NCI-H1436 (cell line): Measurements from ENCODE around the gene TNRC6A.
"Not testable (repeated sequence)": the region's sequence is repeated elsewhere in the genome, so short reads cannot be mapped to it uniquely, and the experiment has no call there.

Experiments used
- DNase-seq: peaks from one replicate; lab custom pipeline; 2025; lab: John Stamatoyannopoulos, UW

The TNRC6A gene

DNA sequence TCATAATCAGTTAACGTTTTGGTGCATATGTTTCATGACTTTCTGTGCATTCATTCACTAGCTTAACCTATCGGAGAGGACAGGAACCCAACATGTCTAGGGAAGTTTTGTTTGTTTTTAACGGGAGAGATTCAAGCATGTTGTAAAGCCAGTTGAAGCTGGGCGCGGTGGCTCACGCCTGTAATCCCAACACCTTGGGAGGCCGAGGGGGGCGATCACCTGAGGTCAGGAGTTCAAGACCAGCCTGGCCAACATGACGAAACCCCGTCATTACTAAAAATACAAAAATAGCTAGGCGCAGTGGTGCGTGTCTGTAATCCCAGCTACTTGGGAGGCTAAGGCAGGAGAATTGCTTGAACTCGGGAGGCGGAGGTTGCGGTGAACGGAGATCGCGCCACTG is 1.4 kb upstream of the TNRC6A start:
- DNase-seq = no peak

DNA sequence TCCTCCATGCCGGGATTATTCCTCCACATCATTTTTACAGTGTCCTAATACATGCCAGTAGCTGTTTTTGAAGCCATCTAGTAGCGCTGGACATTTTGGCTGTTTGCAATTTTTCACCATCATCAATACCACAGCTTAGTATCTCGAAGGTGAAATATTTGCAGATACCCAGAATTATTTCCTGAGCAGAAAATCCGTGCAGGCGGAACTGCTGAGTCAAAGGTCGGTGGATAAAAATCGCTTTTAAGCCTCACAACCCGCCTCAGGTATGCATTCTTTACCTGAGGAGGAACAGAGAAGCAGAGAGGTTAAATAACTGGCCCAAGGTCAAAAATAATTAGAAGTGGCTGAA is 584 bp upstream of the TNRC6A start:
- DNase-seq = no peak

DNA sequence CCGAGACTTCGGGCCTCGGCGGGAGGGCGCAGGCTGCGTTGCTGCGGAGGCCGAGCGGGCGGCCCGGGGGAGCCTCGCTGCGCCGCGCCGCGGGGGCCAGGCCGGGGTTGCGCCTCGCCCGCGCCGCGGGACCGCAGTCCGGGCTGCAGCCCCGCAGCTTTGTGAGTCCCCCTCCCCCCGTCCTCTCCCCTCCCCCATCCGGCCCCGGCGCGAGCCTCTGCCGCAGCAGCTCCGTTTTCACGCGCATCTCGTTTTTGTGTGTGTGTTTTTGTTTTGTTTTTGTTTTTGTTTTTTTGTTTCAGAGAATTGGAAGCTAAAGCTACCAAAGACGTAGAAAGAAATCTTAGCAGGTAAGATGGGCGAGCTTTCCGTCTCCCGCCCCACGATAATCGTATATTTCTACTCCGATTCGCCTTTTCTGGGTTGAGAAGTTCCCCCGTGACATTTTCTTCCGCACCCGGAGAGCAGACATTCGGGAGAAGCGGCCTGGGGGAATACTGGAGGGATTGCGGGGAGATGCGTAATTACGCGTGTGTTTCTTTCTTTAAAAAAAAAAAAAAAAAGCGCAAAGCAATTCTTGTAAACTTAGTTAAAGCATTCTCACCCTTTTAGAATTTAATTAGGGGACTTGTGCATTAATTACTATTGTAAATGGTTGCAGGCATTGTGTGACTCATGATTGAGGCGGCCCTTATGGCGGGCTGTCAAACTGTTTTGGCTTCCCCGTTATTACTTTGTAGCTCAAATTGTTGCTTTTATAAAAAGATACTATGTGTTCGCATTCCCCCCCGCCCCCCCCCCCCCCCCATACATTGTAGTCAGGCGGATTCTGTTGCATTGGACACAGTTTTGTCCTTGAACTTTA is 732 bp downstream of the TNRC6A start:
- no peak for DNase-seq

DNA sequence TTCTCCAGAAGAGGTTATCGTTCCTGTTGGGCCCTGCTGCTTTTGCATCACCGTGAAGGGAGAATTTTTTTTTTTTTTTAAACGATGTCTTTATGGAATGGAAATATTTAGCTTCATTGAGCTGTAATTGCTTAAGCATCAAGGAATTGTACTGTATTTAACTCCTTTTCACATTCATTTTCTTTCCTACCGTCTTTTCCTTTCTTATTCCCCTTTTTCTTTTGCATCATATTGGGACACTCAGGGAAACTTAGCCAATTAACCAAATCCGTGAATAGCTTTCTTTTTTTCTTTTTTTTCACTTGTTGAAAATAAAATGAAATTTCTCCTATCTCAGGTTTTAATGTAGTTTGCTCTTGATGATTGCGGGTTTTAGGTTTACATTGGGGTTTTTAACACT is 1.5 kb downstream of the TNRC6A start:
- no peak for DNase-seq

DNA sequence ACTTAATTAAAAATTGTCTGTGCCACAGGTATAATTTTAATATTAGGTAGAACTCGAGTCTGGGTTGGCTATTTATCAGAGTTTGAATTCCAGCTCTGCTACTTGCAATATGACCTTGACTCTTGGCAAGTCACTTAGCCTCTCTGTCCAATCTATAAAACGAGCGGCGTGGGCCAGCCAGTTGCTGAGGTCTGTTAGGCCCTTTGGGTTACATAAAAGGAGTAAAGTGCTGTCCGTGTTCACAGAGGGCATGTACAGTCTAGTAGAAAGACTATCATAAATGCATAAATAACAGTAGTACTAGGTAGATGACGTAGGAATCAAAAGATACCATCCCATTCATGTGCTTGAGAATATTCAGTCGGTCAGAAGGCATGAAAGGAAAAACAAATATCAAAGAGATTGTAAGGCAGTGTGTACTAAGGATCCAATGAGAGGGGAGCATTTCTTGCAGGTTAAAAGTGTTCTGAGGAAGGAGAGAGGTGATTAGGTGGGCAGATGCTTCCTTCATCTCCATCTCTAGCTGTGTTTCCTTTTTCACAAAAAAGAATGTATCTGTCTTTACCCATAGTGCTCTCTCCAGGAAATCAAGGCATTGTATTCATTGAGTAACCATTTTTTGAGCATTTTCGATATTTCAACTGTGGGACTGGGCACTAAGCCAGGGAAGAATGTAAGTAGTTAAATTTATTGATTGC is 2.4 kb downstream of the TNRC6A start:
- no peak for DNase-seq

DNA sequence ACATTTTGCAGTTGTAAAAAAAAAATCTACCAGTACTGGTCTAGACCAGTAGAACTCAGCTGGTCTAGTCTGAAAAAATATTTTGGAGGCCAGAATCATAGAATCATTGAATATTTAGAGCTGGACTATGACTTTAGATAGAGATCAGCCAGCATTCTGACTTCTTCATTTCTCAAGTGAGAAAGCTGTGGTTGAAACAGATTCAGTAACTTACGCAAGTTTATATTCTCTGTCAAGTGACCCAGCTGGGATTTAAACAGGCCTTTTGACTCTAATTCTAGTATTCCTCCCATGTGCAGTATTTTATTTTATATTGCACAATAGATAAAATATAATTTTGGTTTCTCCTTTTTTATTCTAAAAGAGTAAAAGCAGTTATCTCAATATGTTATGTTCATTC is 4.9 kb downstream of the TNRC6A start:
- DNase-seq = no peak

DNA sequence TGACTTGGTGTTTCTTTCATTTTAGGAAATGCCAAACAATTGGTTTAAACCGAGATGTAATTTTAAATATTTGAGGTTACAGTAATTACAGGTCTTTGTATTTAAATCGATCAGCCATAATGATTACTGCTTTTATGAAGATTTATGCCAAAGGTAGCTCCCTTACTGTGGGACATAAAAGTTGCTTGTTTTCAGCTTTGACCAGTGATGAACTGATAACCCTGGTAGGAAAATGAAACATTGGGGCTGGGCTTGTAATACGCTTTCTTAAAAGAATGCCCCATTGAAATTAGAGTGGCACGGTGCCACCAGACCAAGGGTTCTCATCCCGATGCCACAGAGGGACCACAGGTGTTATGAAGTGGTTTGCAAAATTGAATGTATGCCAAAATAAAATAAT is 7.3 kb downstream of the TNRC6A start:
- DNase-seq = no peak

DNA sequence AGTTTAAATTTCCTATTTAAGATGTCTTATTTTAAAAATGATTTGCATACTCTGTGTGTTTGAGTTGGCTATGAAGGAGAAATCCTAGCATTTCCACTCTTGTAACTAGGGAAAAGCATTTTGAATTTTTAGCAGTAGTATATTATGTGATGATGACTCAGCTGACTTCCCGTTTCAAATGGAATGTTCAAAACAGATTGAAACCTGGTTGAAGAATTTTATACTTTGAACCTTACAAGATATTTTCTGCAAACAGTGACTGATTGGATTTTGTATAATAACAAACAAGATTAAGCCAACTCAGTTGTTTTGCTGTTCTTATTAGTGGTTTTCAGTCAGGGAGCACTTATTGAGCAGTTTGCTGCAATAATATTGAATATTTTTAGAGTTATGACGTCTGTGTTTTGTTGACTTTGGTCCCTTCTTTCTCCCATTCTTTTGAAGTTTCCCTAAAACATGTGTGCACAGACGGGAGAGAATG is 8.0 kb downstream of the TNRC6A start:
- no peak for DNase-seq

DNA sequence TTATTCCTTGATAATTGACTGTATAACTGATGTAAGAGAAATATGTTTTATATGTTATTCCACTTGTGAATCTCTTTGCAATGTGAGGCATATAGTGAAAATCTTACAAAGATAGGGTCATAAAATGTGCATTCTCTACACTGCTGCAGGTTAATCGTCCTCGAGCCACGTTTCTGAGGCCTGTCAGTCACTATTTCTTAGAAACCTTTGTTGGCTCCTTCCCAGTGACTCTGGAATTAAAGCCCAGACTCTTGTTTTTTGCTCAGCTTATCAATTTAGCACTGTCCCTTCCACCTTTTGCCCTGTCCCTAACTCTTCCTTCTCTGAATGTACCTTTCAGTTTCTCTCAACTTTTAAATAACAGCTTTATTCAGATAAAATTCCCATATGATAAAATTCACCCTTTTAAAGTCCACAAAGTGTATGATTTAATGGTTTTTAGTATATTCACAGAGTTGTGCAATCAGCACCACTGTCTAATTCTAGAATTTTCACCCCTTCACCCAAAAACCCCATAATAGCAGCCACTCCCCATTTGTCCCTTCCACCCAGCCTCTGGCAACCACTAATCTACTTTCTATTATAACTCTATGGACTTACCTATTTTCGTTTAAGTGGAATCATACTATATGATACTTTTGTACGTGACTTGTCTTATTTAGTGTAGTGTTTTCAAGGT is 8.6 kb downstream of the TNRC6A start:
- no peak for DNase-seq

DNA sequence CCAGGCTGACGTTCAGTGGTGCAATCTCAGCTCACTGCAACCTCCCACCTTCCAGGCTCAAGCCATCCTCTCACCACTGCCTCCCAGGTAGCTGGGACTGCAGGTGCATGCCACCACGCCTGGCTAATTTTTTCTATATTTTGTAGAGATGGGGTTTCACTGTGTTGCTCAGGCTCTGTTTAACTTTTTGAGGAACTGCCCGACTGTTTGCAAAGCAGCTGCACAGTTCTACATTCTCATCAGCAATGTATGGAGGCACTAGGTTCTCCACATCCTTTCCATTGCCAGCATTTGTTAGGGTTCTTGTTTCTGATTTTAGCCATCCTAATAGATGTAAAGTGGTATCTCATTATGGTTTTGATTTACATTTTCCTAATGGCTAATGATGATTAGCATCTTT is 9.4 kb downstream of the TNRC6A start:
- DNase-seq = no peak

DNA sequence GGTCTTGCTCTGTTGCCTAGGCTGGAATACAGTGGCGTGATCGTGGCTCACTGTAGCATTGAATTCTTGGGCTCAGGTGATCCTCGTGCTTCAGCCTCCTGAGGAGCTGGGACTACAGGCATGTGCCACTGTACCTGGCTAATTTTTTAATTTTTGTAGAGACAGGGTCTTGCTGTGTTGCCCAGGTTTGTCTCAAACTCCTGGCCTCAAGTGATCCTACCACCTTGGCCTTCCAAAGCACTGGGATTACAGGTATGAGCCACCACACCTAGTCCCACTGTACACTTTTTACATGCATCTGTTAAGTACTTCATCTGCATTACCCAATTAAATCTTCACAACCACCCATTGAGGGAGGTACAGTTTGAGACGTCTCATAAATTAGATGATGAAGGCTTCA is 12.4 kb downstream of the TNRC6A start:
- no peak for DNase-seq

DNA sequence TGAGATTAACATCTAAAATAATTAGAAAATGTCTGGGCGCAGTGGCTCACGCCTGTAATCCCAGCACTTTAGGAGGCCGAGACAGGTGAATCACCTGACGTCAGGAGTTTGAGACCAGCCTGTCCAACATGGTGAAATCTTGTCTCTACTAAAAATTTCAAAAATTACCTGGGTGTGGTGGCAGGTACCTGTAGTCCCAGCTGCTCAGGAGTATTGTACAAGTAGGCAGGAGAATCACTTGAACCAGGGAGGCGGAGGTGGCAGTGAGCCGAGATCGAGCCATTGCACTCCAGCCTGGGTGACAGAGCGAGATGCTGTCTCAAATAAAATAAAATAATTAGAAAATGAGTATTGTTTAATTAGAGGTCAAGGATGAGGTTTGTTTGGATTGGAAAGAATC is 13.2 kb downstream of the TNRC6A start:
- DNase-seq = not testable (repeated sequence)

DNA sequence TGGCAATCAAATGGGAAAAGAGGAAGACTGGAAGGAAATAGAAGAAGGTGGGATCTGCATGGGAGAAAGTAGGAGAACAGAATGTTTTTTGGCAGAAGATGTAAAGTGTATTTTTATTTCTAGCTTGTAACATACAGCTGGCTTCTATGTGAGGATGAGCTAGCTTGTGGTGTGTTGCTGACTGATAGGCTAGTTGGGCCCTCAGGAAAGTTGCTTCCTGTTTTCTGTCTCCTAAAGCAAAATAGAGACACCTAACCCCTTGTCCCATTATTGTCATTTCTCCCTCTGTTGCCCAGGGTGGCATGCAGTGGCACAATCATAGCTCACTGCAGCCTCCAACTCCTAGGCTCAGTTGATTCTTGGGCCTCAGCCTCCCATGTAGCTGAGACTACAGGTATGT is 15.9 kb downstream of the TNRC6A start:
- no peak for DNase-seq

DNA sequence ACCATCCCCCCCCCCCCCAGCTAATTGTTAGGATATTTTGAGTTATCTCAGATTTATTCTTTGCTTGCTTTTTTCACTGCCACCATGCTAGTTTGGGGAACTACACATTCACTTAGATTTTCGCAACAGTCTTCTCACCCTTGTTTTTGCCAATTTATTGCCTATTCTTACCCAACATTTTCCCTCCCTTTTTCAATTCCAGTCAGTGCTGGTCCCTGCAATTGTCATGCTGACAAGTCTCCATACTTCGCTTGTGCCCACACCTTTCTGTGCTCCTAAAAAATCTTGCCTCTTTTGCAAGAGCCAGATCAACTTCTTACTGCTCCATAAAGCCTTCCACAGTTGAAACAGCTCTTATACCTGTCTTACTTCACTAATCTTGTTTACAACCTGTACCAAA is 16.3 kb downstream of the TNRC6A start:
- DNase-seq = no peak

DNA sequence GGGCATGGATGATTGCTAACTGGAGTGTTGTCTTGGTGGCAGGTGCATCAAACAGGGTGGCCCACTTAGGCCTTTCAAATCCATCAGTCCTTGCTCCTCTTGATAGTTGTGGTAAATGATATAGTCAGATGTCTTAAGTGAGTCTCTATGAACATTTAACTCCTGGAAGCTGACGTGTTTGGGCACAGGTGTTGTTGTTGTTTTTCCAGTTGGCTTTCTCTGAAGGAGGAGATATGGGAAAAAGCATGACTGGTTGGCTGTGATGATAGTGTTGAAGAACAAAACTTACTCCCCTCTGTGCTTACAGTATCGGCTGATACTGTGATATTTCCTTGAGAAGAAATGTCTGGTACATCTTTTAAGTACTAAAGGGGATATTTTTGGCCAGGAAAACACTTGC is 18.0 kb downstream of the TNRC6A start:
- DNase-seq = no peak

DNA sequence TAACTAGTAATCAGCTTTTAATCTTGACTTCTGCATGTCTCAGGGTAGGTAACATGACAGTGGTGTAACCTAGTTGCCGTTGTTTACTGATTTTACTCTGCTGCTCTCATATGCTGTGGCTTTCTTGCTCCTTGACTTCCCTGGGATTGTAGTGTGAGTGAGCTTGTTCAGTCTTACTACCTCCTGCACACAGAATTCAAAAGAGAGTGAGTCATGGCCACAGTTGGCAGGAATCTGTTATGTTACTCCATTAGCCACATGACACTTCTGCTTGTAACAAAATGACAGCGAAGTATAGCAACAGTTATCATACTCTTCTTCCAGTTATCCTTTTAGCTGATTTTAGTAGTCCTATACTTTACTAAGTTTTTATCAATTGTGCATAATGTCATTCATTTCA is 18.8 kb downstream of the TNRC6A start:
- no peak for DNase-seq

DNA sequence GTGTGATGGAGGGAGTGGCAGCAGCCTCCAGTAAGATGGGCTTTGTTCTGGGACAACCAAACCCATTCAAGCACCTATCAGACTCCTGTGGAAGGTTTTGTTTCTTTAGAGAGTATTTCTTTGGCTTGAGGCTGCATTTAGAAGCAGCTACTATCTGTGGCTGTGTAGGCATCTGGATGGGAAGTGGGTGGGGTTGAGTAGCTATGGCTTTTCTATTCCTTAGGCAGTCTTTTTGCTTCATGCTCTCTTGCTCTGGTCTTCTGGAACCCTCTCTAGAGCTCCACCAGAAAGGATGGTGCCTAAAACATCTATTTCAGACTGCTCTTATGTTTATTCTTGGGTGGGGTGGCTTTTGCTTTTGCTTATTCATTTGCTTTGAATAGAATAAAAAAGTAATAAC is 19.9 kb downstream of the TNRC6A start:
- DNase-seq = no peak

DNA sequence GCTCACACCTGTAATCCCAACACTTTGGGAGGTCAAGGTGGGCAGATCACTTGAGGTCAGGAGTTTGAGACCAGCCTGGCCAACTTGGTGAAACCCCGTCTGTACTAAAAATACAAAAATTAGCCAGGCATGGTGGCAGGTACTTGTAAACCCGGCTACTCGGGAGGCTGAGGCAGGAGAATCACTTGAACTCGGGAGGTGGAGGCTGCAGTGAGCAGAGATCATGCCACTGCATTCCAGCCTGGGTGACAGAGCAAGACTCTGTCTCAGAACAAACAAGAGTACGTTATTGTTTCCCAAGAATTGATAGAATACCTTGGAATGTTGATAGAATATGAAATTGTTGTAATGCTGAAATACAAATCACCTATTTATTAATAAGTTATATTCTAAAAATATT is 20.4 kb downstream of the TNRC6A start:
- DNase-seq = not testable (repeated sequence)

DNA sequence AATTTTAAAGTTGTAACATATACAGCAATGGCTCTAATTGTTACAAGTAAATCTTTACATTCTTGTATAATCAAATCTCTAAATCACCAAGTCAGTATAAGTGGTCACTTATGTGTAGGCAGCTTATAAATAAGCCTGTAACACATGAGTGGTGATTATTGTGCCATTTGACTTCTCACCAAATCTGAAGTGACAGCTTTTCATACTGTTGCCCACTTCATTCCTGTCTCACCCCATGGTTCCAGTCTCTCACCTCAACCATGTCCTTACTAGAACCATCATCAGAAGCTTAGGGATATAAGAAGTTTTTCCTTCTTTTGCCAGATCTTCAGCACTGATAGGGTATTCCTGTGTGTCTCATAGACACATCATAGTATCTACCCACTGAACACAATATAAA is 23.5 kb downstream of the TNRC6A start:
- DNase-seq = no peak

DNA sequence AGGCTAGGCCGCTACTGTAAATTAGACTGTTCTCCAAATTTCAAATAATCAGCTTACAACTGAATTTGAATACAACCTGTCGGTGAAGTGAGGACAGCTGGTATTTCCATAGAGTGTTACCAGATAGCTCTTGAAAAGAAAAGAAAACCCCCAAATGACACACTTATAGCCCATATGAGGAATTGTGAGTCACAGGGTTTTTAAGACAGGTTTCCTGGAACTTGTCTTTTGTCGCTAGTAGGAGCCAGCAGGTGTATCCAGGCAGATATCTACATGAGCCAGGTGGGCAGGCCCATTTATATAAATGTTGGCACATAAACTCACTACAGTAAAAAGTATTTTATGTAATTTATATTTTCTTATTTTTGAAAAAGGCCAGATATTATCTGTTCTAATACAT is 24.0 kb downstream of the TNRC6A start:
- peak; percentile 20 for DNase-seq

DNA sequence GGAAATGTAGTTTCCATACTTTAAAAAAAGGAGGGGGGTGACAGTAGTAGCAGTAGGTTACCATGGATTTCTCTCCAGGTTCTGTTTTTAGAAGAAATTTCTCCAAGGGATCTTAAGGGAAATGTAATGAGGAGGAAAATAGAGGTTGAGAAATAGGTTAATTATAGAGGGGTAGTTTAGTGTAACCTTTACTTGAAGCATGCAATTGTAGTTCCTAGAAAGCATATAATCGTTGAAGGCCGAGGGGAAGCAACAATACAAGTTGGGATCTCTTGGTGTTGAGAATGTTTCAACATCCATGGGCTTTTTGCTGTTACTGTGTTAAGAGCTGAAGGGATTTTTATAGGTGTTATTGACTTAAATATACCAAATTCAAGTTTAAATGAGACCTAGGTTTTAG is 25.1 kb downstream of the TNRC6A start:
- DNase-seq = no peak

DNA sequence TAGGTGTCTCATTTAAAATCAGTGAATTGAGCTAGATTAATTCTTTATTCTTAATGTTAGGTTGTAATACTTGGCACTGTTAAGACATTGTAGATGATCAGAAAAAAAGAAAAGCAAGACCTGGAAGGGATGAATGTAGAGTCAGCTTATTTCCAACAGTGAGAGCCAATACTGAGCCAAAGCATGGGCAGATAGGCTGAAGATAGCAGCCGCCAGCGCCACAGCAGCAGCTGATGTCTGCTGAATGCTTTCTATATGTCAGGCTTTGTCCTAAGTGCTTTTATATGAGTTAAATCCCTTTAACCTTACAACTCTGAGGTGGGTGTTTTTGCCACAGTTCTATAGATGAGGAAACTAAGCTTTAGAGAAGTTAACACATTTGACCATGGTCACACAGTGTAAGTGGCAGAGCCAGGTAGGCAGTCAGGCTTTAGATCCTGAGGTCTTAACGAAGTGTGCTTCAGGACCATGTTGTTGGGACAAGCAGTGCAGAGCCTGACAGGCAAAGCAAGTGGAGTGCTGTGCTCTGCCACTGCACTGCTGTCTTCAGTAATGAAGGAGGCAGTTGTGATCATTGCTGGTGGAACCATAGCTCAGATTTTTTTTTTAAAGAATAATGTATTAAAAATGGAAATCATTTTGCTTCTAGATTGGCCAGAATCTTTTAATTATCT is 25.9 kb downstream of the TNRC6A start:
- DNase-seq = no peak

DNA sequence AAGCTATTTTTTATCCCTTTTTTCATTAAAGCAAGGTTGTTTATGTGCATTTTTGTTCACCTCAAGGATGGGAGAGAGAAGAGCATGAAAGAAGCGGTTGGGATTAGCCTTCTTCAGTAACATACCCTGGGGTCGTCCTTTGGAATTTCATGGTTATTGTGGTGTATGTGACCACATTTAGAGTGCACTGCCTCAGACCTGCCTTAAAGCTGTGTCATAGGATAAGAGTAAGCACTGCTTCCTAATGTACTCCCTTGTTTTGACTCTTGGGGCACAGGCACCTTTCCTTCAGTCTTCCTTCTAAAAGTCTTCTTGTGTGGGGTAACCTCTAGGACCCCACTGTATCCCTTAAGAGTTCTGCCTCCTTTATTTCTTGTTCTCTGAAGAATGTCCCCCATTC is 28.9 kb downstream of the TNRC6A start:
- no peak for DNase-seq
